Measurements from ENCODE around the gene MXRA7.
"Not testable (repeated sequence)": the region's sequence is repeated elsewhere in the genome, so short reads cannot be mapped to it uniquely, and the experiment has no call there.

MXRA7 gene

DNA sequence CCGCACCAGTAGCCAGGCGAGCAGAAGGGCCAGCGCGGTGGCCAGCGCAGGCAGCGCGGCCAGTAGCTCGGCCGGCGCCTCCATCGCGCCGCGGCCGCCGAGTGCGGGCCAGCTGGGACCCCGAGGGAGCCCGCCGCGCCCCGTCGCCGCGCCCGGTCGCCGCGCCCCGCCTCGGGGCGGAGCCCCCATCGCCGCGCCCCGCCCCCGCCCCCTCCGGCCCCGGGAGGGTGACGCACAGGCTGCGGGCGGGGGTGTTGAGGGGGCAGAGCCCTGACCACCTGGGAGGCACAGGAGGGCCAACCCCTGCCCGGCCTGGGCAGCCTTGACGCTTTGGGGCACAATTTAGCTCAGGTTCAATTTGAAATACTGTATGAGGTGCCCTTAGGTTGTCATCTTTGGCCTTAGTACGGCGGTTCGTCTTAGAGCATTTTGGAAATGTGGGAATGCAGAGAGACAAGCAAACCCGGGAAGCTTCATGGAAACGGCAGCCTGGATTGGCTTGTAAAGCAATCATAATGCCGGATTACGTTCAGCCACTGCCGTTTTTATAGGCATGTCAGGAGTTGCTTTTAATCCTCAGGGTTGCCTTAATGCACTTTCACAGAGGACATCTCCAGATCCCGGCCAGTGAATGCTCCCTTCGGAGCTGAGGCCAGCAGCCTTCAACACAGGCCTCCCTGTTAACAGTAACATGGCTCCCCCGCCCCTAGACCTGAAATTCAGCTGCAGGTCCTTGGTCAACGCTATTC, at the start of gene MXRA7:
TSS of gene MXRA7 (minus strand) at position 103 of the 749 bp plus-strand sequence. CDS start at position 84, 19 bp downstream.
- peak; percentile 61 to 62 for DNase-seq

- no peak for DNase-seq
These were observed 47.8 kb upstream of the MXRA7 start for GRCh38 chr17:76758570-76758969.

GRCh38 chr17:76757256-76757655, 46.5 kb upstream of the MXRA7 start:
- DNase-seq: no peak

DNA sequence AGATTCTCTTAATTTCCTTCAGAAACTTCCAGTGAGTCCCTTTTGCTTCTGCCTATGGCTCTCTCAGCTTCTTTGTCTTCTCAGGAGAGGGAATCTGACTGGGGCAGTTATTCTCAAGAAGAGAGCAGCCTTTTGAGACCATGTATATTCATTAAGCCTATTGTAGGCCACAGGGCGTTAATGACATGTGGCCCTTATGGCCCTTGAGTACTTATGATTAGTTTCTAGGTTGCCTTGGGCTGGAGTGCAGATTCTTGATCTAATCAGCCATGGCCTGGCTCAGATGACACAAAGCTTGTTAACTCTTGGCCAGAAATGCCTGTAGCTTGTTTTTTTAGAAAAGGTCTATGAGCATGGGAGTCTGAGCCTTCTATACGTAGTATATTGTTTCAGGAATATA, 44.5 kb upstream of the MXRA7 start:
- no peak for DNase-seq

DNA sequence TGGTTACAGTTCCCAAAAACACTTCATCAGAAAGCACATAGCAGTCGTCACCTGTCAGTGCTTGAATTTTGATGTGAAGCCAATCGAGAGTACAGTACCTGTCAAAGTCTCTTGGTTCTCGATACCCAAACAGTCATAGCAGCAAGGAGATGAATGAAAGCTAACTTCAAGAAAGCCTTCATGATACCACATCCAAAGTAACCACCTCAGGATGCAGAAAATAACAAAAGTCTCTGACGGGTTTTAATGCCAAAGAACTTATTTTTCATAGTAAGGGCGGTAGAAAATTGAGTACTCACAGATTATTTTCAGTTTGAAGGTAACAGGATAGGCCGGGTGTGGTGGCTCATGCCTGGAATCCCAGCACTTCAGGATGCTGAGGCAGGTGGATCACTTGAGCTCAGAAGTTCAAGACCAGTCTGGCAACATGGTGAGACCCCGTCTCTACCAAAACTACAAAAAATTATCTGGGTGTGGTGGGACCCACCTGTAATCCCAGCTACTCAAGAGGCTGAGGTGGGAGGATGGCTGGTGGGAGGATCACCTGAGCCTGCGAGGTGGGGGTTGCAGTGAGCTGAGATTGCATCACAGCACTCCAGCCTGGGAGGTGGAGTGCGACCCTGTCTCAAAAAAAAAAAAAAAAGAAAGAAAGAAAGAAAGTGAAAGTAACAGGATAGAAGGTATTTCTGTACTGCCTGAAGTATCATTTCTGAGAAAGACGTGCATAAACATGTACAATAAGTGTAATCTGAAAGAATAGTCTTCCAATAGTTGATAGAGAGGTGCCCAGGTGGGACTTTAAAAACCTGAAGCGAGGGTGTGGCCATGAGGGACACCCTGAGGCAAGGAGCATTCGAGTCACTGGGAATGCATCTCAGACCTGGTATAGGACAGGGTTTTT, 42.5 kb upstream of the MXRA7 start:
- DNase-seq: no peak

GRCh38 chr17:76752006-76752405, 41.2 kb upstream of the MXRA7 start:
- no peak for DNase-seq

DNA sequence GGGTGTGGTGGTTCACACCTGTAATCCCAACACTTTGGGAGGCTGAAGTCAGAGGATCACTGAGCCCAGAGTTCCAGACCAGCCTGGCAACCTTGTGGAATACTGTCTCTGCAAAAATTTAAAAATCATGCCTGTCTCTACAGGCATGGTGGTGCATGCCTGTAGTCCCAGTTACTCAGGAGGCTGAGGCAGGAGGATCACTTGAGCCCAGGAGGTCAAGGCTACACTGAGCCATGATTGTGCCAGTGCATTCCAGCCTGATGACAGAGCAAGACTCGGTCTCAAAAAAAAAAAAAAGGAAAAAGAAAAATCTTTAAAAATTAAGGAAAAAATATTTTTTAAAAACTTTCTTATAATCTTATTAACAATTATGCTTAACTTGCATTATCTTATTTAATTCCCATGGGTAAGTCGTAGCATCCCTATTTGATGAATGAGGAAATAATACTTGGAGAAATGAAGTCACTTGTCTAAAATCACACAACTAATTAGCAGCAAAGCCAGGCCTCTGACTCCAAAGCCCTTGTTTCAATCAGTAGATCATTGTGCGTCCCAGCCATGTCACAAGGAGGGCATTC, 40.7 kb upstream of the MXRA7 start:
- DNase-seq: no peak

DNA sequence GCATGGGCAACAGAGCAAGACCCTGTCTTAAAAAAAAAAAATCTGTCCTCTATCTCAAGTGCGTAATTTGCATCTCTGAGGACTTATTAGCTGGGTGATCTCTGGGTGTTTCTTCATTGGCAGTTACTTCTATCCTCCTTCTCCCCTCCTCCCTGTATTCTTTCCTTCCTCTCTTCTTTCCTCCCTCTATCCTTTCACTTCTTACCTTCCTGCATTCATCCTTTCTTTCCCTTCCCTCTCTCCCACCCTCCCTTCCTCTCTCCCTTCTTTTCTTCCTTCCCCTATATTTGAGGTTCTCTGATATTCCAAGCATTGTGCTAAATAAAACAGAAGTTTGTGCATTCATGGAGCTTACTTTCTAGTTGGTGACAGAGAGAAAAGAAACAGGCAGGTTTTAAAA, 37.9 kb upstream of the MXRA7 start:
- no peak for DNase-seq

- no peak for DNase-seq
These were observed 37.1 kb upstream of the MXRA7 start for GRCh38 chr17:76747716-76748363.

DNA sequence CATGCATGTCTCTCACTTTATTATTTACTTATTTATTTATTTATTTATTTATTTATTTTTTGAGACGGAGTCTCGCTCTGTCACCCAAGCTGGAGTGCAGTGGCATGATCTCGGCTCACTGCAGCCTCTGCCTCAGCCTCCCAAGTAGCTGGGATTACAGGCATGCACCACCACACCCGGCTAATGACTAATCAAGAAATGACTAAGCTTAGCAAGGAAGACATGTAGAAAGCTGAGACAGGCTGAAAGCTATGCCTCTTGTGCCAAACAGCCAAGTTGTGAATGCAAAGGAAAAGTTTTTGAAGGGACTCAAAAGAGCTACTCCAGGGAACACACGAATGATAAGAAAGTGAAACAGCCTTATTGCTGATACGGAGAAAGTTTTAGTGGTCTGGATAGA, 35.0 kb upstream of the MXRA7 start:
- not testable (repeated sequence) for DNase-seq

- DNase-seq: no peak
These were observed 34.0 kb upstream of the MXRA7 start for GRCh38 chr17:76744747-76745146.

DNA sequence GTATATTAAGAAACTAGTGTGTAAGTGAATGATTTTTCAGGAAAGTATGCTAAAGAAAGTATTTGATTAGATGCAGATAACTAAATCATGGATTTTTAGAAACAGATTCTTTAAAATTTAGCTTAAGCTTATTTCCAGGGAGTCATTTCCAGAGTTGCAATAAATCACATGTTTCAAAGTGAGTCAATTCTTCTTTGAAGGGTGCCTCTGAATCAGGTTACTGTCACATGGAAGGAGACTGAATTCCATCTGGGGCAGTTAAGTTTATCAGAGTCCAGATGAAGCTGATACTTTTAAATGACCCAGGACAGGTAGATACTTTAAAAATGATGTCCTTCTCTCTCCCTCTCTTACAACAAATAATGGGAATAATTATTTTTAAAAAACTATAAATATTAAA, 32.2 kb upstream of the MXRA7 start:
- DNase-seq: no peak

GRCh38 chr17:76740329-76741118, 29.8 kb upstream of the MXRA7 start:
- DNase-seq: no peak

DNA sequence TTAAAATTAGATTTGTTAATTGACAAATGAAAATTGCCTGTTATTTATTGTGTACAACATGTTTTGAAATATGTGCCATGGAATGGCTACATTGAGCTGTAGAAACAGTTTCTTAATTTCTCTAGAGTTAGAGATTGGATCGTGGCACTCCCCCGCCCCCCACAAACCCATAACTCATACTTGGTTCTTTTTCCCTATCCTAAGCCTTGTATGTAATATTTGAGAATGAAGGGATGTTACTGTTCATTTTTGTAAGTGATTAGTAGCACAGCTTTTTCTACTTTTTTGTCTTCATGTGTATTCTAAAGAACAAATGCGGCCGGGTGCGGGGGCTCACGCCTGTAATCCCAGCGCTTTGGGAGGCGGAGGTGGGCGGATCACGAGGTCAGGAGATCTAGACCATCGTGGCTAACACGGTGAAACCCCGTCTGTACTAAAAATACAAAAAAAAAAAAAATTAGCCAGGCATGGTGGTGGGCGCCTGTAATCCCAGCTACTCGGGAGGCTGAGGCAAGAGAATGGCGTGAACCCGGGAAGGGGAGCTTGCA, 28.9 kb upstream of the MXRA7 start:
- DNase-seq: not testable (repeated sequence)

DNA sequence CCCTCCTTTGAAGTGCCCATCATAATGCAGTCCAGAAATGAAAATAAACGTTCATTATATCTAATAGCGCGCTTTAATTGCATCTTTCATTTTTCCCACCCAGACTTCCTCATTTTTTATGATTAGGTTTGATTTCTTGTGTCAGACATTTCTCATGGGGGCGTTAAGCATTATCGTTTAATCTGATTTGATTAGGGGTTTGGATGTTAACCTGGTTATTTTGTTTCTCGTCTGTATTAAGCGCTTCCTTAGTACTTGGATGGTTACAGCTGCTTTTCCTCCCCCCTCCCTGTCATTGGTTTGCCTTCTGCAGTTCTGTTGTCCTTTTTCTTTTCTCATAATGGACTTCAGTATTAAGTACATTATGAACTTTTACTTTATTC, 27.7 kb upstream of the MXRA7 start:
- no peak for DNase-seq

DNA sequence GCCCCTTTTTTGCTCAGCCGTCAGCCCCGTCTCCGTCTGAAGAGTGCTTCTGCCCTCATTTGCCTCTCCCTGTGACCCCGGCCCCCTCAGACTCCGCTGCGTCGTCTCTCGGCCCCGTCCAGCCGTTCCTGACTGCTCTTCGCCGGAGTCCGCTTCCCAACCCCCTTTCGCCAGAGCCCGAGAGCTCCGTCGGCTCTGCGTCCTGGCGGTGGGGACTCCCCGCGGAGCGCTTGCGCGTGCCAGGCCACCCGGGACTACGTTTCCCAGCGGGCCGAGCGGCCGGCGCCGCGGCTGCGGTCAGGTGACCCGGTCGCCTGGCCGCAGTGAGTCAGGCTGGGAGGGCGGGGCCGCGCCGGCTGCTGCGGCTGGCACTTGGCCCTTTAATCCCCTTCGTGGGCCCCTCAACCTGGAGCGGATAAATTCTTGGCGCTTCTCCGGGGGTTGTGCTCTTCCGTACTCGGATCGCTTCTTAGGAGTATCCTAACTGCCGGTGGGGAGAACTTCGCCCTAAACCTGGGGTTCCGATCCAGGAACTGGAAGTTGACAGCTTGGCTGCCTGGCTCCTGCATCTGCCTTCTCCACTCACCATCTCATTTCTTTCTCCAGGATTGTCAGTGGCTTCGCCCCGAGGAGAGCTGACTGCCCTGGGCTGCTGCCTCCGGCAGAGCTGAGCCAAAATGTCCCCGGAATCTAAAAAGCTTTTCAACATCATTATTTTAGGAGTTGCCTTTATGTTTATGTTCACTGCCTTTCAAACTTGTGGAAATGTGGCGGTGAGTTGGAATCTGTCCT, 27.1 kb upstream of the MXRA7 start, which contains the start of gene MFSD11:
TSS of gene MFSD11 (plus strand) at position 444 of the 792 bp plus-strand sequence. CDS start at position 678, 234 bp downstream.
- DNase-seq: peak; percentile 87 to 95

- DNase-seq: peak; percentile 98 to 99
These were observed 26.4 kb upstream of the MXRA7 start, which contains the start of gene SRSF2 for GRCh38 chr17:76737082-76737675. TSS of gene SRSF2 (minus strand) at chr17:76737331. CDS start at chr17:76737160, 171 bp downstream.

GRCh38 chr17:76736349-76737081, 25.8 kb upstream of the MXRA7 start:
- DNase-seq: peak in 1 of 2 experiments; percentile 75

DNA sequence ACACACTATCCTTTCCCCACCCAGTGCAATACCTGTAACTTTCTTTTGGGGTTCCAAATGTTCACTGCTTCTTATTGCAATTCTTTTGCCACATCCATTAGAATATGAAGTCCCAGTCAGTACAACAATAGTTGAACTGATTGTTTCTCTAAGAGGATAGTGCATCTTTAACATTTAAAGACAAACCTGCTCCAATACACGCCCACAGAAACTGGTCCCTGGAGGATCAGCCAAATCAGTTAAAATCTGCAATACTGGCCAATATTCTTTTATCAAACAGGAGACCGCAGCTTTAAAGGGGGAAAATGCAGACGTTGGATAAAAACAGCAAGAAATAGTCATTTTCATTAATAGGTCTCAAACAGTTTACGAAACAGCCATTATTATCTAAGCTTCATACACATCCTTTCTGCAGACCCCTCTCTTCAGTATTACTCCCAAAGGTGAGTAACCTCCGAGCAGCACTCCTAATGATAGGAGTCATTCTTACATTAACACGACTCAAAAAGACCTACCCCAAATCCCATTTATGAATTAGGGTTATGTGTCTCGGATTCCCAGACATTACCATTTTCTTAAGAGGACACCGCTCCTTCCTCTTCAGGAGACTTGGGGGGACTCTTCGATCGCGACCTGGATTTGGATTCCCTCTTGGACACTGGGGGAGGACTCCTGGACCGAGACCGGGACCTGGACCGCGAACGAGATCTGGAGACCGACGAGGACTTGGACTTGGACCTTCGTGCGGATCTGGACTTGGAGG, 25.0 kb upstream of the MXRA7 start:
- no peak for DNase-seq

Data from NCI-H1930 (cell line).